ENCODE measurements around the gene SLC12A6.

Gene SLC12A6

GRCh38 chr15:34362047-34362773, 24.6 kb upstream of the SLC12A6 start:
- DNase-seq (ENCODE audit: low read depth), result no peak
- TF ChIP-seq, protein P1, sequence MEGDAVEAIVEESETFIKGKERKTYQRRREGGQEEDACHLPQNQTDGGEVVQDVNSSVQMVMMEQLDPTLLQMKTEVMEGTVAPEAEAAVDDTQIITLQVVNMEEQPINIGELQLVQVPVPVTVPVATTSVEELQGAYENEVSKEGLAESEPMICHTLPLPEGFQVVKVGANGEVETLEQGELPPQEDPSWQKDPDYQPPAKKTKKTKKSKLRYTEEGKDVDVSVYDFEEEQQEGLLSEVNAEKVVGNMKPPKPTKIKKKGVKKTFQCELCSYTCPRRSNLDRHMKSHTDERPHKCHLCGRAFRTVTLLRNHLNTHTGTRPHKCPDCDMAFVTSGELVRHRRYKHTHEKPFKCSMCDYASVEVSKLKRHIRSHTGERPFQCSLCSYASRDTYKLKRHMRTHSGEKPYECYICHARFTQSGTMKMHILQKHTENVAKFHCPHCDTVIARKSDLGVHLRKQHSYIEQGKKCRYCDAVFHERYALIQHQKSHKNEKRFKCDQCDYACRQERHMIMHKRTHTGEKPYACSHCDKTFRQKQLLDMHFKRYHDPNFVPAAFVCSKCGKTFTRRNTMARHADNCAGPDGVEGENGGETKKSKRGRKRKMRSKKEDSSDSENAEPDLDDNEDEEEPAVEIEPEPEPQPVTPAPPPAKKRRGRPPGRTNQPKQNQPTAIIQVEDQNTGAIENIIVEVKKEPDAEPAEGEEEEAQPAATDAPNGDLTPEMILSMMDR (IDR thresholded peaks at IDR 0.05; ENCODE audit: low read depth, low read length, missing control alignments), result no peak
- in situ Hi-C loops (cut with HindIII; ENCODE audit: low sequenced_read_pairs), result no loop called here
- H3K4me3 ChIP-seq (ENCODE audit: low read depth, low read length), result no peak overlapping the region

DNA sequence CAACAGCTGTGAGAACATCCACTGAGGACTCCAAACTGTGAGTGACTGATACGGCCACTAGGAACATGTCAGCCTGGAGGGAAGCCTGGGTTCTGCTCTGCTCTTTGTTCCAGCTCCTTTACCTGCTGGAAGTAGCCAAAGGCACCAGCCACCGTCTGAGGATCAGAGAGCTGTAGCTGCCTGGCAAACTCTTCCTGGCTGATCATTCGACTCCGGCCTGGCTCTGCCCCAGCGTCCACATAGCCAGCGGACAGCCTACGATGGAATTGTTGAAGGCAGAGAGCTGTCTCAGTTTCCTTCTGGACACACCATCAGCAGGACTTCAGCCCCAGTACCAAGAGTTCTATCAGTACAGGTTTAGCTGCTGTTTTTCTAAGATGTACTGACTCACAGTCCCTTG, 23.7 kb upstream of the SLC12A6 start:
- TF ChIP-seq, protein P1 (IDR thresholded peaks at IDR 0.05; ENCODE audit: low read depth, low read length, missing control alignments), result no peak
- in situ Hi-C loops (cut with HindIII; ENCODE audit: low sequenced_read_pairs), result no loop called here
- H3K4me3 ChIP-seq (ENCODE audit: low read depth, low read length), result no peak overlapping the region
- DNase-seq (ENCODE audit: low read depth), result no peak

DNA sequence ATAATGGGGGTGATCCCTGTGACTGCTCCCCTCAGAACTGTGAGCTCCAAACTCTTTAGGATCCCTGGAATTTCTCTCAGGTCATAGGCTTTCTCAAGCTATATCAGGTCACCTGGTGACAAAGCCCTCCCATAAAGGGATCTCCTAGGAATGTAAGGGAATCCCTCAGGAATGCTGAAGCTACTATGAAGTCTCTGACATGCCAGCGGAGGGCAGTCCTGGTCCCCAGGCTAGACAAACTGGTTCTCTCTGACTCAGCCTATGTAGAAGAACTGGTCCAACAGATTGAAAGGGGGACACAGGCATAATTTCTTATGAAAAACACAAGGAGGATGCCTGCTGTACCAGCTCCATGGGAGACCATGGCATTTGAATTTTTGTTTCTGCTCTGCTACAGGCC, 22.7 kb upstream of the SLC12A6 start:
- in situ Hi-C loops (cut with HindIII; ENCODE audit: low sequenced_read_pairs), result no loop called here

GRCh38 chr15:34359416-34359815, 21.8 kb upstream of the SLC12A6 start:
- H3K4me3 ChIP-seq (ENCODE audit: low read depth, low read length), result no peak overlapping the region
- TF ChIP-seq, protein P1 (IDR thresholded peaks at IDR 0.05; ENCODE audit: low read depth, low read length, missing control alignments), result no peak
- in situ Hi-C loops (cut with HindIII; ENCODE audit: low sequenced_read_pairs), result no loop called here
- DNase-seq (ENCODE audit: low read depth), result no peak

More for the DNA sequence above, 22.7 kb upstream of the SLC12A6 start:
- H3K4me3 ChIP-seq (ENCODE audit: low read depth, low read length), result no peak overlapping the region
- no peak for DNase-seq (ENCODE audit: low read depth)
- TF ChIP-seq, protein P1 (IDR thresholded peaks at IDR 0.05; ENCODE audit: low read depth, low read length, missing control alignments), result no peak

GRCh38 chr15:34358948-34359347, 21.4 kb upstream of the SLC12A6 start:
- in situ Hi-C loops (cut with HindIII; ENCODE audit: low sequenced_read_pairs), result no loop called here
- no peak overlapping the region for H3K4me3 ChIP-seq (ENCODE audit: low read depth, low read length)
- DNase-seq (ENCODE audit: low read depth), result no peak
- TF ChIP-seq, protein P1 (IDR thresholded peaks at IDR 0.05; ENCODE audit: low read depth, low read length, missing control alignments), result no peak

DNA sequence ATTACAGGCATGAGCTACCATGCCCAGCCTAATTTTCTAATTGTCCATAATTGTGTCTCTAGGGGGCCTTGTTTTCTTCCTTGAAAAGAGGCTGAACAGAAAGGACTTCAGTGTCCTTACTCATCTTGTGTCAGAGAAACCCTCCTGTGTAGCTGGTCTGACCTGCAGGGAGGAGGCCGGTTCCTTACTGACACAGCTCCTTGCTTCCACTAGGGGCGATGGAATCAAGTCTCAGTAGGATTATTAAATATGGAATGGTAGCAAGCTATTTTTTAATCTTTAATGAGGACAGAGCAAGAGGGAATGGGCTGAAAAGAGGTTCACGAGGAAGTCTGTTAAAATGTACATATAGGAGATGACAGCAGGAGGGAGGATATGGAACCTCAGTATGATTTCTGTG, 20.8 kb upstream of the SLC12A6 start:
- in situ Hi-C loops (cut with HindIII; ENCODE audit: low sequenced_read_pairs), result no loop called here
- TF ChIP-seq, protein P1 (IDR thresholded peaks at IDR 0.05; ENCODE audit: low read depth, low read length, missing control alignments), result peak; percentile 47
- H3K4me3 ChIP-seq (ENCODE audit: low read depth, low read length), result no peak overlapping the region
- no peak for DNase-seq (ENCODE audit: low read depth)

Data from astrocyte of the cerebellum (primary cell).